Skeletal muscle satellite cell (primary cell): ENCODE data around the gene KCNIP1.

Experiments used
- H3K27me3 ChIP-seq: 2 replicates; pipeline ENCODE4 v1.7.0; 2013; ENCODE audit warnings: low read length; ENCODE audit not compliant: control insufficient read depth, insufficient read depth
- H3K36me3 ChIP-seq: 2 replicates; pipeline ENCODE4 v1.7.0; 2013; ENCODE audit warnings: mild to moderate bottlenecking, control low read depth, low read length; ENCODE audit not compliant: insufficient read depth
- H3K4me1 ChIP-seq: 2 replicates; pipeline ENCODE4 v1.7.0; 2013; ENCODE audit warnings: low read length; ENCODE audit not compliant: control insufficient read depth, insufficient read depth
- H3K4me2 ChIP-seq: 2 replicates; pipeline ENCODE4 v1.7.0; 2013; ENCODE audit warnings: mild to moderate bottlenecking, low read length
- H3K4me3 ChIP-seq: 2 replicates; pipeline ENCODE4 v1.7.0; 2013; ENCODE audit warnings: low read length
- H3K9ac ChIP-seq: 2 replicates; pipeline ENCODE4 v1.7.0; 2013; ENCODE audit warnings: mild to moderate bottlenecking, low read depth, low read length, moderate library complexity
- H3K9me3 ChIP-seq: replicated peaks from 2 replicates; pipeline ENCODE4 v1.7.0; 2013; ENCODE audit warnings: mild to moderate bottlenecking, control low read depth, low read length

Gene KCNIP1

GRCh38 chr5:170739446-170739845, 235.6 kb downstream of the KCNIP1 start:
- Histone ChIP-seq H3K36me3 (no peaks in the 10 kb centered on the region), H3K27me3 (peaks cover 5% of the 10 kb centered on the region), H3K4me2 (no peak overlapping the region), H3K4me1 (peaks cover 3% of the 10 kb centered on the region), H3K9me3 (peaks cover 2% of the 10 kb centered on the region), H3K9ac (no peak overlapping the region), H3K4me3 (no peak overlapping the region)

GRCh38 chr5:170740551-170741205, 236.9 kb downstream of the KCNIP1 start:
- Histone ChIP-seq H3K4me2 (no peak overlapping the region), H3K36me3 (no peaks in the 10 kb centered on the region), H3K9me3 (no peaks in the 10 kb centered on the region), H3K27me3 (peaks cover 10% of the 10 kb centered on the region), H3K4me3 (no peak overlapping the region), H3K9ac (no peak overlapping the region), H3K4me1 (peaks cover 13% of the 10 kb centered on the region)

- H3K9me3 ChIP-seq = no peaks in the 10 kb centered on the region
These were observed 238.0 kb downstream of the KCNIP1 start for GRCh38 chr5:170741801-170742200.

GRCh38 chr5:170743876-170744212, 240.0 kb downstream of the KCNIP1 start:
- Histone ChIP-seq H3K9ac (no peak overlapping the region), H3K9me3 (no peaks in the 10 kb centered on the region), H3K4me2 (no peak overlapping the region), H3K36me3 (no peaks in the 10 kb centered on the region), H3K27me3 (peaks cover 12% of the 10 kb centered on the region), H3K4me1 (peaks cover 13% of the 10 kb centered on the region), H3K4me3 (no peak overlapping the region)

More at GRCh38 chr5:170741801-170742200, 238.0 kb downstream of the KCNIP1 start:
- H3K4me1 ChIP-seq = peaks cover 13% of the 10 kb centered on the region
- H3K36me3 ChIP-seq = no peaks in the 10 kb centered on the region
- no peak overlapping the region for H3K4me3 ChIP-seq
- peaks cover 10% of the 10 kb centered on the region for H3K27me3 ChIP-seq
- H3K4me2 ChIP-seq = no peak overlapping the region
- no peak overlapping the region for H3K9ac ChIP-seq

GRCh38 chr5:170745481-170746071, 241.8 kb downstream of the KCNIP1 start:
- no peak overlapping the region for H3K4me3 ChIP-seq
- H3K27me3 ChIP-seq = peaks cover 28% of the 10 kb centered on the region

GRCh38 chr5:170746075-170746960, 242.5 kb downstream of the KCNIP1 start:
- no peak overlapping the region for H3K9ac ChIP-seq
- no peak overlapping the region for H3K4me3 ChIP-seq
- peaks cover 31% of the 10 kb centered on the region for H3K27me3 ChIP-seq
- no peaks in the 10 kb centered on the region for H3K9me3 ChIP-seq
- H3K36me3 ChIP-seq = no peaks in the 10 kb centered on the region
- peak overlapping the region; percentile 13 for H3K4me2 ChIP-seq
- peaks cover 13% of the 10 kb centered on the region for H3K4me1 ChIP-seq

More at GRCh38 chr5:170745481-170746071, 241.8 kb downstream of the KCNIP1 start:
- peak overlapping the region; percentile 13 for H3K4me2 ChIP-seq
- no peak overlapping the region for H3K9ac ChIP-seq
- no peaks in the 10 kb centered on the region for H3K36me3 ChIP-seq
- no peaks in the 10 kb centered on the region for H3K9me3 ChIP-seq
- peaks cover 13% of the 10 kb centered on the region for H3K4me1 ChIP-seq

GRCh38 chr5:170746961-170747340, 243.1 kb downstream of the KCNIP1 start:
- no peaks in the 10 kb centered on the region for H3K9me3 ChIP-seq
- peaks cover 13% of the 10 kb centered on the region for H3K4me1 ChIP-seq
- peaks cover 31% of the 10 kb centered on the region for H3K27me3 ChIP-seq
- no peak overlapping the region for H3K4me2 ChIP-seq
- no peaks in the 10 kb centered on the region for H3K36me3 ChIP-seq
- H3K4me3 ChIP-seq = no peak overlapping the region
- H3K9ac ChIP-seq = no peak overlapping the region

GRCh38 chr5:170747357-170747756, 243.5 kb downstream of the KCNIP1 start:
- Histone ChIP-seq H3K4me2 (no peak overlapping the region), H3K4me1 (peaks cover 13% of the 10 kb centered on the region), H3K4me3 (no peak overlapping the region), H3K9me3 (no peaks in the 10 kb centered on the region), H3K36me3 (no peaks in the 10 kb centered on the region), H3K27me3 (peaks cover 31% of the 10 kb centered on the region), H3K9ac (no peak overlapping the region)

GRCh38 chr5:170747851-170748250, 244.0 kb downstream of the KCNIP1 start:
- H3K27me3 ChIP-seq = peaks cover 31% of the 10 kb centered on the region
- H3K9me3 ChIP-seq = no peaks in the 10 kb centered on the region
- H3K9ac ChIP-seq = no peak overlapping the region
- H3K4me3 ChIP-seq = no peak overlapping the region
- no peaks in the 10 kb centered on the region for H3K36me3 ChIP-seq
- H3K4me1 ChIP-seq = peaks cover 13% of the 10 kb centered on the region
- no peak overlapping the region for H3K4me2 ChIP-seq

GRCh38 chr5:170748951-170749471, 245.2 kb downstream of the KCNIP1 start:
- Histone ChIP-seq H3K9ac (no peak overlapping the region), H3K4me2 (no peak overlapping the region), H3K36me3 (no peaks in the 10 kb centered on the region), H3K27me3 (peaks cover 26% of the 10 kb centered on the region), H3K9me3 (no peaks in the 10 kb centered on the region), H3K4me3 (no peak overlapping the region), H3K4me1 (peaks cover 13% of the 10 kb centered on the region)

- H3K4me2 ChIP-seq = no peak overlapping the region
- peaks cover 26% of the 10 kb centered on the region for H3K27me3 ChIP-seq
- no peaks in the 10 kb centered on the region for H3K36me3 ChIP-seq
- no peak overlapping the region for H3K4me3 ChIP-seq
- H3K9me3 ChIP-seq = no peaks in the 10 kb centered on the region
- no peak overlapping the region for H3K9ac ChIP-seq
- H3K4me1 ChIP-seq = peaks cover 6% of the 10 kb centered on the region
These were observed 246.2 kb downstream of the KCNIP1 start for GRCh38 chr5:170749911-170750431.
